Keratinocyte (primary cell): ENCODE results near the gene TBC1D16. TPM values are rescaled to one million over a fixed set of nuclear protein-coding genes. Genes with fewer than 3 reads are reported as not detected.

Source experiments
- DNase-seq: peaks from one replicate; pipeline ENCODE4 v3.0.0-alpha.2; 2011; ENCODE audit warnings: low read depth, missing footprints, low spot score
- FAIRE-seq: peaks from 2 replicates; lab custom pipeline; 2011; peaks lifted over from hg19 to GRCh38; lab: Jason Lieb, UNC
- H2AFZ ChIP-seq: 2 replicates; pipeline ENCODE4 v1.6.0; 2012; ENCODE audit warnings: low read length, control low read depth, inconsistent platforms; ENCODE audit not compliant: control insufficient read depth
- H3K27ac ChIP-seq: 2 replicates; pipeline ENCODE4 v1.5.1; 2011; ENCODE audit warnings: low read length; ENCODE audit not compliant: control insufficient read depth, insufficient read depth
- H3K27me3 ChIP-seq: 3 replicates; pipeline ENCODE4 v1.6.0; 2011; ENCODE audit warnings: low read length; ENCODE audit not compliant: control insufficient read depth, insufficient read depth; ENCODE audit errors: extremely low read depth
- H3K36me3 ChIP-seq, 2 experiments: 2 replicates in 1 of 2; 3 replicates in 1 of 2; pipeline ENCODE4 v1.5.1; 2011; ENCODE audit warnings: low read length in 2 of 2, mild to moderate bottlenecking in 1 of 2; ENCODE audit not compliant: control insufficient read depth in 2 of 2, insufficient read depth in 2 of 2; ENCODE audit errors: extremely low read depth in 1 of 2
- H3K4me1 ChIP-seq: 3 replicates; pipeline ENCODE4 v1.5.1; 2011; ENCODE audit warnings: low read length; ENCODE audit not compliant: control insufficient read depth, insufficient read depth; ENCODE audit errors: extremely low read depth
- H3K4me2 ChIP-seq: 3 replicates; pipeline ENCODE4 v1.6.0; 2011; ENCODE audit warnings: low read depth, low read length; ENCODE audit not compliant: control insufficient read depth, insufficient read depth; ENCODE audit errors: extremely low read depth
- H3K4me3 ChIP-seq, 3 experiments: fragments of 200-600 bp in 1 of 3; sonication (generic) in 1 of 3; 2 replicates in 2 of 3; 3 replicates in 1 of 3; pipeline ENCODE4 v1.5.1; 2011 to 2016; ENCODE audit warnings: low read length in 3 of 3, mild to moderate bottlenecking in 3 of 3, control low read depth in 2 of 3, inconsistent platforms in 1 of 3, low read depth in 1 of 3, mixed read lengths in 1 of 3, mixed run types in 1 of 3, moderate library complexity in 1 of 3; ENCODE audit not compliant: control insufficient read depth in 2 of 3, insufficient read depth in 2 of 3; ENCODE audit errors: extremely low read depth in 1 of 3
- H3K79me2 ChIP-seq: 2 replicates; pipeline ENCODE4 v1.6.0; 2012; ENCODE audit warnings: low read length; ENCODE audit not compliant: control insufficient read depth, insufficient read depth
- H3K9ac ChIP-seq: 3 replicates; pipeline ENCODE4 v1.6.0; 2011; ENCODE audit warnings: low read length; ENCODE audit not compliant: control insufficient read depth, insufficient read depth; ENCODE audit errors: extremely low read depth
- H3K9me1 ChIP-seq: 3 replicates; pipeline ENCODE4 v1.6.0; 2011; ENCODE audit warnings: low read length; ENCODE audit not compliant: control insufficient read depth, insufficient read depth; ENCODE audit errors: extremely low read depth
- H3K9me3 ChIP-seq: 2 replicates; pipeline ENCODE4 v1.5.1; 2012; ENCODE audit warnings: low read depth, low read length; ENCODE audit not compliant: control insufficient read depth
- H4K20me1 ChIP-seq: 3 replicates; pipeline ENCODE4 v1.6.0; 2011; ENCODE audit warnings: low read length; ENCODE audit not compliant: control insufficient read depth, insufficient read depth; ENCODE audit errors: extremely low read depth
- CTCF ChIP-seq, 3 experiments: IDR thresholded peaks in 1 of 3; conservative IDR thresholded peaks in 1 of 3; optimal IDR thresholded peaks in 1 of 3; 2 replicates in 2 of 3; 3 replicates in 1 of 3; pipeline versions ENCODE3 to v1.5.1; 2011; ENCODE audit warnings: low read length in 3 of 3, mild to moderate bottlenecking in 3 of 3, moderate library complexity in 2 of 3, control low read depth in 1 of 3, inconsistent platforms in 1 of 3; ENCODE audit not compliant: insufficient read depth in 2 of 3; ENCODE audit errors: extremely low read depth in 1 of 3
- EZH2 ChIP-seq: IDR thresholded peaks from one replicate; pipeline ENCODE4 v1.6.1; 2012; ENCODE audit warnings: inconsistent platforms, mild to moderate bottlenecking, low read length, moderate library complexity
- dilution Hi-C: fragments of 300-500 bp; cut with MboI; formaldehyde crosslinking; loops from one replicate; pipeline ENCODE4 v1.7.0; 2020; ENCODE audit warnings: low sequenced_read_pairs; ENCODE audit not compliant: extremely low pct_ligation_motif_present
- polyA plus RNA-seq, 5 experiments: library from polyadenylated mRNA; depleted of rRNA in 3 of 5; stranded (reverse) in 3 of 5; stranded (forward) in 1 of 5; unstranded in 1 of 5; fragments of >200 nt; gene quantifications; 1 replicate in 1 of 5; 2 replicates in 3 of 5; 3 replicates in 1 of 5; pipeline versions ENCODE4 v1.2.1 to v1.2.3, GENCODE V29; 2011 to 2012; ENCODE audit warnings: missing spikeins in 2 of 5, low read depth in 1 of 5, low replicate concordance in 1 of 5

The TBC1D16 gene
- polyA plus RNA-seq, 1 donor (not counting 4 experiments of a cell fraction or from before 2014, with no cell fraction given) = 8.6 TPM

- H3K4me1 ChIP-seq = no peaks in the 10 kb centered on the region
- no peak overlapping the region for H3K27ac ChIP-seq
- no peak overlapping the region for H3K4me2 ChIP-seq
- H2AFZ ChIP-seq = no peak overlapping the region
- no peak for DNase-seq
- H3K36me3 ChIP-seq = peaks cover 0 to 10% of the 10 kb centered on the region in 2 experiments
- no peak overlapping the region for H3K9ac ChIP-seq
- H3K79me2 ChIP-seq = no peaks in the 10 kb centered on the region
- no peak overlapping the region for H3K4me3 ChIP-seq
- H3K27me3 ChIP-seq = no peaks in the 10 kb centered on the region
- H4K20me1 ChIP-seq = no peaks in the 10 kb centered on the region
- TF ChIP-seq EZH2 = no peak
- TF ChIP-seq CTCF (optimal IDR thresholded peaks at IDR 0.05 in 1 of 3, IDR thresholded peaks at IDR 0.05 in 1 of 3, conservative IDR thresholded peaks at IDR 0.05 in 1 of 3; ENCODE audit: extremely low read depth in 1 of 3, insufficient read depth in 2 of 3, low read length in 3 of 3) = no peak
- no peaks in the 10 kb centered on the region for H3K9me3 ChIP-seq
- H3K9me1 ChIP-seq = no peaks in the 10 kb centered on the region
- dilution Hi-C loops = no loop called here
- no peak for FAIRE-seq
These were observed 89.9 kb downstream of the TBC1D16 start for GRCh38 chr17:79945591-79946255.

- Histone ChIP-seq H4K20me1 (no peaks in the 10 kb centered on the region), H3K9ac (no peak overlapping the region), H3K9me1 (no peaks in the 10 kb centered on the region), H3K4me3 (no peak overlapping the region), H3K9me3 (no peaks in the 10 kb centered on the region), H2AFZ (no peak overlapping the region), H3K36me3 (peaks cover 0 to 10% of the 10 kb centered on the region in 2 experiments), H3K27me3 (no peaks in the 10 kb centered on the region), H3K27ac (no peak overlapping the region), H3K4me2 (no peak overlapping the region), H3K79me2 (no peaks in the 10 kb centered on the region), H3K4me1 (no peaks in the 10 kb centered on the region)
- dilution Hi-C loops = no loop called here
- FAIRE-seq (no peak), DNase-seq (no peak)
- TF ChIP-seq CTCF (optimal IDR thresholded peaks at IDR 0.05 in 1 of 3, IDR thresholded peaks at IDR 0.05 in 1 of 3, conservative IDR thresholded peaks at IDR 0.05 in 1 of 3; ENCODE audit: extremely low read depth in 1 of 3, insufficient read depth in 2 of 3, low read length in 3 of 3) = no peak
- no peak for TF ChIP-seq EZH2
These were observed 90.8 kb downstream of the TBC1D16 start for GRCh38 chr17:79944821-79945391.
